Measurements from ENCODE around the gene PAQR4. TPM values are rescaled to one million over a fixed set of nuclear protein-coding genes. Genes with fewer than 3 reads are reported as not detected.

The PAQR4 gene
- total RNA-seq, 1 experiment from 2014 or later: 38.7 TPM

DNA sequence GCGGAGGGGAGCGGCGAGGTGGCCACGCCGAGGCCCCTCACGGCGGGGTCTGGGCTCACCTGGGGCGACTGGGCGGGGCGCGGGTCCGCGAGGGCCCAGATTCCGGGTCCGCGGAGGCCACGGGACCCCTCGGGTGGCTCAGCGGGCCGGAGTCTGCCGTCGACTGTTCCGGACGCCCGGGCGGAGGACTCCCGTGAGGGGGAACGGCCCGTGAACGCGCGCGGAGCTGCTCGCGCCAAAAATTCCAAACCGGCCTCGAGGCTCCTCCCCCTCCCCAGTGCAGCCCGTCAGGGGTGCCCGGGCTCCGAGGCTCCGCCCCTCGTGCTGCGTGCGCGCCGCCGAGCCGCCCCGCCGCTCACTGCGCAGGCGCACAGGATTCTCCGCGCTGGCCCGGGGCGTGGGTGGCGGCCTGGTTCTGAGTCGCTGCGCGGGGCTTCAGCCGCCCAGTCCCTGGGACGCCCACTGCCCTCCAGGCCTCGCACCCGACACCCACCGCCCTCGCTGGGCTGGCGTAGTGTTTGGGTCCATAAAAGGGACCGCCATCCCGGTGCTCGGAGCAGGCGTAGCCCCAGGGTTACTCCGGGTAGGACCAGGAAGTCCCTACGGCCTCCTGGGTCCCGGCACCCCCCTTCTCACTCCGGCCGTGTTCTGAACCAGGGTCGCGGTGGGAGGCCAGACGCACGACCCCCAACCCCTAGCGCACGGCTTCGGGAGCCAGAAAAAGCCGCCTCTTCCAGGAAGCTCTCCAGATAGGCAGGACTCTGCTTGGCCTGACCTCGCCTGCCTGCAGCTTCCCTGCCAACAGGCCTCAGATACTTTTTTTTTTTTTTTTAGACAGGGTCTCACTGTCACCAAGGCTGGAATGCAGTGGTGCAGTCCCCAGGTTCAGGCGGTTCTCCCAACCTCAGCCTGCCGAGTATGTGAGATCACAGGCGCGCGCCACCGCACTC is 11.4 kb downstream of the PAQR4 start, which contains the start of gene PKMYT1:
Gene PKMYT1 (minus strand): TSS at position 220 of the 950 bp plus-strand sequence. CDS start 789 bp downstream, outside the sequence.
- peak; percentile 85 for DNase-seq (ENCODE audit: low read depth)

DNA sequence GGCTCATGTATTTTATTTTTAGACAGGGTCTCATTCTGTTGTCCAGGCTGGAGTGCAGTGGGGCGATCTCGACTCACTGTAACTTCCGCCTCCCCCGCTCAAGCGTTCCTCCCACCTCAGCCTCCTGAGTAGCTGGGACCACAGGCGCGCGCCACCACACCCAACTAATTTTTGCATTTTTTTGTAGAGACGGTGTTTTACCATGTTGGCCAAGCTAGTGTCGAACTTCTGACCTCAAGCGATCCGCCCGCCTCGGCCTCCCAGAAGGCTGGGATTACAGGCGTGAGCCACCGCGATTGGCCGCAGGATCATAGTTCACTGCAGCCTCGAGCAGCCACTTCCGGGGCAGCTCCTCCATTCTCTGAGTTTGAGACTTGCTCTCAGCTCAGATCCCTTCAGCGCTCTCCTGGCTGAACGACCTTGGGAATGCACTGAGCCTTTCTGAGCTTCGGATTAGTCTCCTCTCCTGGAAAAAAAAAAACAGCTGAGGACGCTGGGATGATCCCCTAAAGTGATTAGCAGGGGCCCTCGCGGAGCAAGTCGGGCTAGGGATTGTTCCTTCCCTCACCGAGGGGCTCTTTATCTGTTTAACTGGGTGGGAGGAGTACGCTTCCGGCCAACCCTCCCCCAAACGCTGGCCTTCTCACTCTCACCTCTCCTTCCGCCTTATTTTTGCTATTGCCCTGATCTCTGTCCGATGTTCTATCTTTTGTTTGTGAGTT is 12.2 kb downstream of the PAQR4 start:
- no peak for DNase-seq (ENCODE audit: low read depth)

DNA sequence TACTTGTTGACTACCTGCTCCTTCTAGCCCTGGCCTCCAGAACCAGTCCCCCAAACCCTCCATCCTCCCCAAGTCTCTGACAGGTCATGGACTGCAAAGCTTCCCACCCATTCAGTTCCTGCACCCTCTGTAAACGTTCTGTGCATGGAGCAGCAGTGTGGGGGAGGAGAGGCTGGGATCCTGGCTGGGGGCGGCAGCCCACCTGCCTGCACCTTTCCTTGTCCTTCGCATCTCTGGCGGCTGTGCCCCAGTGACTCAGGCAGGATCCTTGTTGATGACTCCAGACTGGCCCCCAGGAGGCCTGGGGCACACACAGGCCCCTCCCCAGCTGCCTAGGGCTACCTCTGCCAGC is 12.7 kb downstream of the PAQR4 start:
- no peak for DNase-seq (ENCODE audit: low read depth)

GRCh38 chr16:2982402-2982801 is 13.3 kb downstream of the PAQR4 start:
- DNase-seq (ENCODE audit: low read depth): no peak

- DNase-seq (ENCODE audit: low read depth): peak; percentile 82
These were observed 14.6 kb downstream of the PAQR4 start for GRCh38 chr16:2983706-2984136.

- no peak for DNase-seq (ENCODE audit: low read depth)
These were observed 16.3 kb downstream of the PAQR4 start for GRCh38 chr16:2985462-2985861.

DNA sequence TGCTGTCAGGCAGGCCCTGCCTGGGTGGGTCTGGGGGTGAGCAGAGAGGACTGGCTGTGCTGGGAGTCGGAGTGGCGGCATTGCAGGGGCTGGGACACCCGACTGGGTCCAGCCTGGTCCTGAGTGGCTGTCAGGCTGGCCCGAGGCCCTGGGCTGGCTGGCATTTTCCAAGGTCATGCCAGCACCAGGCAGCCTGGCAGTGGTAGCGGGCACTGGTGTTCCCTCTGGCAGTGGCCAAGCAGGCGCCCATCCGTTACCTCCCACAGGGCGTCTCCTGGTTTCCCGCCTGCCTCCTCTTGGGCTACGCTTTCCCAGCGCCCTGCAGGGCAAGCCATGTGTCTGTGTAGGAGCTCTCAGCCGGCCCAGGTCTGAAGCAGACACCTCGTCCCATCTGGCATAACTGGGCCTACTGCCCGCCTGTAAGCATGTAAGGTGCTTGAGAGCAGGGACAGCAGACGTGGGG is 16.8 kb downstream of the PAQR4 start:
- no peak for DNase-seq (ENCODE audit: low read depth)

DNA sequence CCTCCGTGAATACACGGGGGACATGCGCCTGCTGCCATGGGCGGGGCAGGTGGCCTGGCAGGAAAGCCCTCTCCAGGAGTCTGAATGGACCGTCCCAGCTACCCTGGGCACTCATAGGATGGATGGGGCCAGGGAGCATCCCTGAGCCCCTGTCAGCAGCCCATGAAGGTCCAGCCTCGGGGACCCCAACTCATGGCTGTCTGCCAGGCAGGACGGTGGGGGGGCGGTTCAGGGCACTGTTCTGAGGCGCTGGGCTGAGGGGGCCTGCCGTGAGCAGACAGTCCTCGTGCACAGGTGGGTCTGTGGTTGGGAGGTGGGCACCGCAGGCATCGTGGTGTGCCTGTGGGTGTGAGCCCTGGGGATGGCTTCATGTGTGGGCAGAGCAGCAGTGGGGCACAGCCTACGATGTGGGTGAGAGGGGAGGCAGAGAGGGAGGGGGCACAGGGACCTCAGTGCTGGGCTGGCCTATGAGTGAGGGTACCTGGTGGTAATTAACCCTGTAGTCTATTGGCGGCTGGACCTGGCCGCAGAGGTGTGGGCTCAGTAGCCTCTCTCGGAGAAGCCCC is 17.6 kb downstream of the PAQR4 start:
- DNase-seq (ENCODE audit: low read depth): no peak

DNA sequence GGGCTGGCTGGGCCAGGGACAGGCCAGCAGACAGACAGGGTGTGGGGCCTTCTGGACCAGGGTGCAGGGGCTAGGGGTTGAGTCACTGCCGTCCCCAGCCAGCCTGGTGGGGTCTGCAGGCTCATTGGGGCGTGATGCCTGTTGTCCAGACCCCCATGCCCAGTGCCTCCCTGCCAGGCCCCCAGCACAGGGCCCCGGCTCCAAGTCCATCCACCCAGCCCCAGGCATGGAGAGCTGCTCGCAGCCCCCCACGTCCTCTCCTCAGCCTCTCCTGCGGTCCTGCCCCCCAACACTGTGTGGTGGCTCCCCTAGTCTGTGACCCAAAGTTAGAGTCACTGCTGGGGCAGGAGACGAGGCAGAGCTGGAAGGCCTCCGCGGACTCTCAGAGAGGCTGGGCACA is 18.1 kb downstream of the PAQR4 start:
- no peak for DNase-seq (ENCODE audit: low read depth)

DNA sequence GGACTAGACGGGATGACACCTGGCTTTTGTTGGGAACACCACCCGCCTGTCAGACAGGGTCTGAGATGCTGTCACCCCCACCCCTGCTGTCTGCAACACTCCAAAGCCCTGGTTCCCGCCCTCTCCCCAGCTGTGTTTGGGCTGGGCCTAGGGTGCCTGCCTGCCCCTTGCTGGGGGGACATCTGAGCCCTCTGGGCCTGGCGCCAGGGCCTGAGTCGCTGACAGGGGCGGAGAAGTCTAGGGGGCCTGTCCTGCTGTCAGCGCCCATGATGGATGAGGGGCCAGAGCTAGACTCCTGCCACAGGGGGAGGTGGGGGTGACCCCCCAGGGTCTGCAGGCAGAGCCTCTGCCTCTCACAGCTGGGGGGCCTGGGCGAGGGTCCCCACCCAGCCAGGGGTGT is 18.7 kb downstream of the PAQR4 start:
- no peak for DNase-seq (ENCODE audit: low read depth)

DNA sequence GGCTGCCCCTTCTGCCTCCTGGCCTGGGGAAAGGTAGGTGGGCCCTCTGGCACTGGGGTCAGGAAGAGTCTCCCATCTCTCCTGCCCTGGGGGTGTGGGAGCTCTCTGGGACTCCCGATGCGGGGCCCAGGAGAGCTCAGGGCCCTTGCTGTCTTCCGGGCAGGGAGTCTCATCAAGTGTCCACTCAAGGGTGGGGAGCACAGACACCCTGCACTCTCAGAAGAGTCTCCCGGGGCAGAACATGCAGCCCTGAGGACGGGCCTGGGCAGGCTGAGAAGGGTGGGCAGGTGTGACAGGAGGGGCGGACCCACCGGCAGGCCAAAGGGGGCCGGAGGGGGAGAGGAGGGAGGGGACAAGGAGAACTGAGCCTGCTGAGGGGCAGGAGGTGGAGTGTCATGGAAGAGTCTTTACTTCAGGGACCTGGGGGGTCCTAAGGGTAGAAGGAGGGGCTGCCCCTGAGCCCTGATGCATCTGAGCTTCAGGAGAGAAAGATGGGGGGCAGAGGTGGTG is 19.5 kb downstream of the PAQR4 start:
- no peak for DNase-seq (ENCODE audit: low read depth)

DNA sequence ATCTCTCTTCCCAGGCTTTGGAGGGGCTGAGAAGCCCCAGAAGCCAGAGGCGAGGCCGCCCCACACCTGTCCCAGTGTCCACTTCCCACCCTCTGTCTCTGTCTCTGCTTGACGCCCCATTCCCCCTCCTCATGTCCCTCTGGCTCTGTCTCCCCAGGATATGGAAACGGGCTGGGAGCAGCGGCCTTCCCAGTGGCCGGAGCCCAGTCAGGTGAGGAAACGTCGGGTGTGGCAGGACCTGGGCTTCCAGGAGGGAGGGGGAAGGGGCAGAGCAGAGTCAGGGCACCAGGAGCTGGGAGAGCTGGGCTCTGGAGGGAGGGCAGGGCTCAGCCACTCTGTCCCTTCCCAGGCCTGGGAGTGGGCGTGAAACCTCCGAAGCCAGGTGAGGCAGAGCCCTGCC is 21.7 kb downstream of the PAQR4 start:
- DNase-seq (ENCODE audit: low read depth): no peak

- DNase-seq (ENCODE audit: low read depth): no peak
These were observed 22.6 kb downstream of the PAQR4 start for GRCh38 chr16:2991566-2992261.

- DNase-seq (ENCODE audit: low read depth): no peak
These were observed 23.4 kb downstream of the PAQR4 start for GRCh38 chr16:2992383-2993081.

GRCh38 chr16:2996298-2996697 is 27.1 kb downstream of the PAQR4 start:
- DNase-seq (ENCODE audit: low read depth): no peak

GRCh38 chr16:2999929-3000328 is 30.8 kb downstream of the PAQR4 start:
- DNase-seq (ENCODE audit: low read depth): no peak

- no peak for DNase-seq (ENCODE audit: low read depth)
These were observed 31.4 kb downstream of the PAQR4 start for GRCh38 chr16:3000540-3000939.

GRCh38 chr16:3001316-3001715 is 32.2 kb downstream of the PAQR4 start:
- no peak for DNase-seq (ENCODE audit: low read depth)

DNA sequence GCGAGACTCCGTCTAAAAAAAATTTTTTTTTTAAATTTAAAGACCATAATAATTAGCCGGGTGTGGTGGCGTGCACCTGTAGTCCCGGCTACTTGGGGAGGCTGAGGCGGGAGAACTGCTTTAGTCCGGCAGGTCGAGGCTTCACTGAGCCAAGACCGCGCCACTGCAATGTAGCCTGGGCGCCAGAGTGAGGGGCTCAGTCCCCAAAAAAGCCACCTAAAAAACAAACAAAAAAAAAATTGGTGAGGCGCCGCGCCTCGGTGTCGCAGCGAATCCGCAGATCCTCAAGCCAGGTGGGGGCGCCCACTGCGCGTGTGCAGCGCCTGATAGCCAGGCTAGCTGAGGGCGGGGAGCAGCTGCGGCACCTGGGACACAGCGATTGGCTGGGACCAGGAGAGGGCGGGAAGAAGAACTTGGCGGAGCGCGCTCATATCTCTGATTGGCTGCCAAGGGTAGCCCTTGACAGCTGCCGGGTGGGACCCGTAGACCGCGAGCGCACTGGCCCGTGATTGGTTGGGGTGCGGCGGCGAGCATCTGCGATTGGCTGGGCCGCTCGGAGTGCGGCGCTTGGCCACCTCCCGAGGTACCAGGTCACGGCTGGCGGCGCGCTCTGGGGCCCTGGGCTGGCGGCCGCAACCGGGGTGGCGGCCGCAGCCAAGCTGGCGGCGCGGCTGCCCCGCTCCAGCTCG is 34.6 kb downstream of the PAQR4 start:
- peak; percentile 98 for DNase-seq (ENCODE audit: low read depth)

DNA sequence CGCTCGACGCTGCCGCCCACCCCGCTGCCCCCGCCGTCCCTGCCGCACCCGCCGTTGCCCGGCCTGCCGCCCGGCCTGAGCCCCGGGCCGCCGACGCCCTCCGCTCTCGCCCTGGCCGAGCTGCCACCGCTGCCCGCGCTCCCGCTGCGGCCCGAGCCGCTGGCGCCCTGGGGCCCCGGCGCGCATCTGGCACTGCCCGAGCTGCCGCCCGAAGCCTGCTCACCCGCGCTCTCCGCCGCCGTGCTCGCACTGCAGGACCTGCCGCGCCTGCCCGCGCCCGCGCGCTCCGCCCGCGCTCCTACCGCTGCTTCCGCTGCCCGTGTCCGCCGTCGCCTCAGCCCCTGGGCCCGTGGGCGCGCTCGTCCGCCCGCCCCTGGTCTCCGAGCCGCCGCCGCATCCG is 35.2 kb downstream of the PAQR4 start:
- DNase-seq (ENCODE audit: low read depth): no peak
